ENCODE results near the gene CACNA1D.

The CACNA1D gene

GRCh38 chr3:53833700-53834099, 339.3 kb downstream of the CACNA1D start:
- no peak for DNase-seq

GRCh38 chr3:53834429-53835095, 340.2 kb downstream of the CACNA1D start:
- no peak for DNase-seq

- no peak for DNase-seq
Measured at GRCh38 chr3:53835257-53835656, 340.8 kb downstream of the CACNA1D start.

- DNase-seq, result no peak
Measured at GRCh38 chr3:53836084-53836872, 341.9 kb downstream of the CACNA1D start.

GRCh38 chr3:53837331-53837730, 342.9 kb downstream of the CACNA1D start:
- DNase-seq, result no peak

- DNase-seq, result no peak
Measured at GRCh38 chr3:53841296-53841695, 346.9 kb downstream of the CACNA1D start.

GRCh38 chr3:53842436-53843194, 348.2 kb downstream of the CACNA1D start:
- DNase-seq, result no peak

- DNase-seq, result no peak
Measured at GRCh38 chr3:53843195-53844177, 349.1 kb downstream of the CACNA1D start.

- DNase-seq, result no peak
Measured at GRCh38 chr3:53844262-53845102, 350.1 kb downstream of the CACNA1D start.

GRCh38 chr3:53845103-53845880, 350.9 kb downstream of the CACNA1D start:
- DNase-seq, result no peak

GRCh38 chr3:53845881-53846133, 351.4 kb downstream of the CACNA1D start:
- no peak for DNase-seq

- DNase-seq, result no peak
Measured at GRCh38 chr3:53846134-53846850, 351.9 kb downstream of the CACNA1D start, which contains the start of the genes CHDH and IL17RB. CHDH (minus strand) TSS chr3:53846419; CDS start chr3:53824008, 22,411 bp downstream. IL17RB (plus strand) TSS chr3:53846568; CDS start chr3:53846589, 21 bp downstream.

GRCh38 chr3:53846851-53847155, 352.4 kb downstream of the CACNA1D start:
- DNase-seq, result no peak

- no peak for DNase-seq
Measured at GRCh38 chr3:53849916-53850315, 355.5 kb downstream of the CACNA1D start.

- no peak for DNase-seq
Measured at GRCh38 chr3:53850895-53851294, 356.5 kb downstream of the CACNA1D start.

GRCh38 chr3:53856964-53857363, 362.6 kb downstream of the CACNA1D start:
- no peak for DNase-seq

- DNase-seq, result no peak
Measured at GRCh38 chr3:53858096-53858741, 363.8 kb downstream of the CACNA1D start.

GRCh38 chr3:53859178-53859577, 364.8 kb downstream of the CACNA1D start:
- no peak for DNase-seq

GRCh38 chr3:53860196-53860595, 365.8 kb downstream of the CACNA1D start:
- no peak for DNase-seq

GRCh38 chr3:53862241-53862640, 367.8 kb downstream of the CACNA1D start:
- no peak for DNase-seq
